HG03196 (cell line): ENCODE measurements around the gene TRIML2.

ENCODE experiments used
- ATAC-seq: cut with Tn5 transposase; IDR thresholded peaks from one replicate; pipeline ENCODE4 v1.9.1; 2021; ENCODE audit not compliant: unreplicated experiment

TRIML2 gene

GRCh38 chr4:188109157-188109755 is at the start of gene TRIML2:
TSS of gene TRIML2 (minus strand) at chr4:188109603. CDS start at chr4:188105368, 4,235 bp downstream.
- no peak for ATAC-seq

GRCh38 chr4:188158336-188158735 is 48.9 kb upstream of the TRIML2 start:
- no peak for ATAC-seq

GRCh38 chr4:188154668-188155405 is 45.4 kb upstream of the TRIML2 start:
- no peak for ATAC-seq

- ATAC-seq: no peak
Observed at GRCh38 chr4:188147776-188148175, 38.4 kb upstream of the TRIML2 start.

- ATAC-seq: no peak
Observed at GRCh38 chr4:188147176-188147575, 37.8 kb upstream of the TRIML2 start.

GRCh38 chr4:188146618-188147017 is 37.2 kb upstream of the TRIML2 start:
- no peak for ATAC-seq

GRCh38 chr4:188145601-188146000 is 36.2 kb upstream of the TRIML2 start:
- no peak for ATAC-seq

- no peak for ATAC-seq
Observed at GRCh38 chr4:188143731-188144130, 34.3 kb upstream of the TRIML2 start.

GRCh38 chr4:188139671-188140070 is 30.3 kb upstream of the TRIML2 start:
- ATAC-seq: no peak

- no peak for ATAC-seq
Observed at GRCh38 chr4:188139141-188139540, 29.7 kb upstream of the TRIML2 start, which contains the start of gene TRIML1. TSS of gene TRIML1 (plus strand) at chr4:188139441. CDS start at chr4:188139559, 118 bp downstream.

- ATAC-seq: no peak
Observed at GRCh38 chr4:188138227-188138626, 28.8 kb upstream of the TRIML2 start.

- no peak for ATAC-seq
Observed at GRCh38 chr4:188132232-188132631, 22.8 kb upstream of the TRIML2 start.

- ATAC-seq: no peak
Observed at GRCh38 chr4:188130355-188130754, 21.0 kb upstream of the TRIML2 start.

GRCh38 chr4:188127214-188127874 is 17.9 kb upstream of the TRIML2 start:
- no peak for ATAC-seq

GRCh38 chr4:188121530-188121929 is 12.1 kb upstream of the TRIML2 start:
- ATAC-seq: no peak

GRCh38 chr4:188117631-188118324 is 8.4 kb upstream of the TRIML2 start:
- ATAC-seq: no peak

GRCh38 chr4:188113156-188113555 is 3.8 kb upstream of the TRIML2 start:
- no peak for ATAC-seq

- no peak for ATAC-seq
Observed at GRCh38 chr4:188111955-188112354, 2.6 kb upstream of the TRIML2 start.

- no peak for ATAC-seq
Observed at GRCh38 chr4:188110741-188111471, 1.5 kb upstream of the TRIML2 start.

GRCh38 chr4:188110036-188110435 is 633 bp upstream of the TRIML2 start:
- ATAC-seq: no peak
